Measurements from ENCODE around the gene SDCCAG8. TPM values are rescaled to one million over a fixed set of nuclear protein-coding genes. Genes with fewer than 3 reads are reported as not detected.

SDCCAG8 gene
- total and polyA plus RNA-seq, 2 experiments from 2014 or later = 28.0 to 66.7 TPM

GRCh38 chr1:243457363-243457982 lies 201.6 kb downstream of the SDCCAG8 start:
- ATAC-seq = no peak
- Histone ChIP-seq H3K4me3 (no peak overlapping the region), H2AFZ (no peak overlapping the region), H3K79me2 (replicated peaks; ENCODE audit: insufficient read depth) (no peaks in the 10 kb centered on the region), H3F3A (replicated peaks; ENCODE audit: low read depth) (no peaks in the 10 kb centered on the region), H3K27me3 (ENCODE audit: insufficient read depth) (no peaks in the 10 kb centered on the region), H3K36me3 (ENCODE audit: insufficient read depth) (no peaks in the 10 kb centered on the region), H3K9me2 (ENCODE audit: insufficient read depth) (no peaks in the 10 kb centered on the region), H3K4me2 (no peak overlapping the region), H4K20me1 (replicated peaks; ENCODE audit: insufficient read depth) (no peaks in the 10 kb centered on the region), H3K4me1 (ENCODE audit: insufficient read depth) (no peaks in the 10 kb centered on the region), H3K27ac (ENCODE audit: low read depth) (no peak overlapping the region)
- Mint-ChIP-seq H3K27ac (no peak overlapping the region), H3K27me3 (ENCODE audit: insufficient read depth, low read depth, poor library complexity) (peaks cover 2% of the 10 kb centered on the region), H3K4me1 (no peaks in the 10 kb centered on the region; the same call in 2 of the 3 replicates), H3K36me3 (ENCODE audit: low read depth) (no peaks in the 10 kb centered on the region), H3K9me3 (no peaks in the 10 kb centered on the region), H3K4me3 (no peak overlapping the region)
- TF ChIP-seq POLR2AphosphoS5 (IDR thresholded peaks at IDR 0.05; ENCODE audit: low read depth) = no peak
- no peak for TF ChIP-seq ZNF114 (CRISPR knock-in tag; IDR thresholded peaks at IDR 0.05)
- no peak for TF ChIP-seq NANOG (IDR thresholded peaks at IDR 0.05; ENCODE audit: borderline replicate concordance)
- no peak for TF ChIP-seq EZH2 (IDR thresholded peaks at IDR 0.05; ENCODE audit: low read depth, unreplicated experiment)
- no peak for TF ChIP-seq CTCF (conservative IDR thresholded peaks at IDR 0.05; ENCODE audit: low read depth in 2 of 2)
- no peak for TF ChIP-seq ETS1 (IDR thresholded peaks at IDR 0.05)
- DNase-seq (ENCODE audit: low spot score) = no peak

- ATAC-seq (no peak), DNase-seq (ENCODE audit: low spot score) (no peak)
- Mint-ChIP-seq H3K36me3 (ENCODE audit: low read depth) (no peaks in the 10 kb centered on the region), H3K27ac (no peak overlapping the region), H3K4me3 (no peak overlapping the region), H3K27me3 (ENCODE audit: insufficient read depth, low read depth, poor library complexity) (peaks cover 2% of the 10 kb centered on the region), H3K9me3 (no peaks in the 10 kb centered on the region), H3K4me1 (no peaks in the 10 kb centered on the region; the same call in 2 of the 3 replicates)
- no peak overlapping the region for H3K4me2 ChIP-seq
- no peaks in the 10 kb centered on the region for H3F3A ChIP-seq (replicated peaks; ENCODE audit: low read depth)
- no peaks in the 10 kb centered on the region for H3K4me1 ChIP-seq (ENCODE audit: insufficient read depth)
- H2AFZ ChIP-seq = no peak overlapping the region
- H3K4me3 ChIP-seq = no peak overlapping the region
- H3K36me3 ChIP-seq (ENCODE audit: insufficient read depth) = no peaks in the 10 kb centered on the region
- no peaks in the 10 kb centered on the region for H3K27me3 ChIP-seq (ENCODE audit: insufficient read depth)
- H3K27ac ChIP-seq (ENCODE audit: low read depth) = no peak overlapping the region
- no peaks in the 10 kb centered on the region for H3K79me2 ChIP-seq (replicated peaks; ENCODE audit: insufficient read depth)
- no peaks in the 10 kb centered on the region for H3K9me2 ChIP-seq (ENCODE audit: insufficient read depth)
- H4K20me1 ChIP-seq (replicated peaks; ENCODE audit: insufficient read depth) = no peaks in the 10 kb centered on the region
- TF ChIP-seq ETS1 (IDR thresholded peaks at IDR 0.05) (no peak), POLR2AphosphoS5 (IDR thresholded peaks at IDR 0.05; ENCODE audit: low read depth) (no peak), NANOG (IDR thresholded peaks at IDR 0.05; ENCODE audit: borderline replicate concordance) (no peak), ZNF114 (CRISPR knock-in tag; IDR thresholded peaks at IDR 0.05) (no peak), EZH2 (IDR thresholded peaks at IDR 0.05; ENCODE audit: low read depth, unreplicated experiment) (no peak), CTCF (conservative IDR thresholded peaks at IDR 0.05; ENCODE audit: low read depth in 2 of 2) (no peak), REST (IDR thresholded peaks at IDR 0.05; ENCODE audit: unreplicated experiment) (no peak), JUNB (IDR thresholded peaks at IDR 0.05; ENCODE audit: unreplicated experiment) (no peak), EZH2phosphoT487 (IDR thresholded peaks at IDR 0.05; ENCODE audit: unreplicated experiment) (no peak)
Measured at GRCh38 chr1:243459059-243459458, 203.2 kb downstream of the SDCCAG8 start.

Data from GM23338 (cell line).